Activated CD8-positive, alpha-beta T cell treated with anti-CD3 and anti-CD28 coated beads for 36 hours (primary cell): ENCODE results near the gene RGS19. TPM values are rescaled to one million over a fixed set of nuclear protein-coding genes. Genes with fewer than 3 reads are reported as not detected.
"Not testable (repeated sequence)": the region's sequence is repeated elsewhere in the genome, so short reads cannot be mapped to it uniquely, and the experiment has no call there.

ENCODE experiments used
- ATAC-seq: fragments of 200-7000 bp; cut with Tn5 transposase; one replicate; pipeline ENCODE4 v1.10.0; 2021; ENCODE audit warnings: mild to moderate bottlenecking, moderate library complexity
- CTCF ChIA-PET: fragments of 350-600 bp; sonication (Branson Sonifier 250); formaldehyde crosslinking; loops from one replicate; lab custom pipeline; 2021; ENCODE audit warnings: antibody characterized with exemption; lab: Charles Lee
- POLR2A ChIA-PET: fragments of 350-600 bp; sonication (Branson Sonifier 250); formaldehyde crosslinking; loops from one replicate; lab custom pipeline; 2021; ENCODE audit warnings: antibody characterized with exemption; lab: Charles Lee
- DNase-seq: peaks from one replicate; pipeline ENCODE4 v3.0.0-alpha.2; 2020
- H3K27ac Mint-ChIP-seq: one replicate; pipeline ENCODE4 v1.8.0; 2021; ENCODE audit warnings: mild to moderate bottlenecking, mixed read lengths
- H3K27me3 Mint-ChIP-seq: one replicate; pipeline ENCODE4 v1.8.0; 2021; ENCODE audit warnings: mixed read lengths
- H3K36me3 Mint-ChIP-seq: one replicate; pipeline ENCODE4 v1.8.0; 2021; ENCODE audit warnings: low read depth, mixed read lengths
- H3K4me1 Mint-ChIP-seq: one replicate; pipeline ENCODE4 v1.8.0; 2021; ENCODE audit warnings: low read depth, mixed read lengths
- H3K4me3 Mint-ChIP-seq: one replicate; pipeline ENCODE4 v1.8.0; 2021; ENCODE audit warnings: mild to moderate bottlenecking, moderate library complexity, mixed read lengths
- H3K9me3 Mint-ChIP-seq: one replicate; pipeline ENCODE4 v1.8.0; 2021; ENCODE audit warnings: mixed read lengths
- intact Hi-C: fragments of 100-400 bp; cut with micrococcal nuclease; formaldehyde crosslinking; loops from one replicate; pipeline ENCODE4 v1.10.0; 2022
- total RNA-seq, 2 experiments: library from RNA; stranded (reverse); gene quantifications; one replicate each; pipeline ENCODE4 v1.2.3, GENCODE V29; 2021
- TF ChIP-seq, protein P1 (sequence below): fragments of 200-600 bp; IDR thresholded peaks from one replicate; pipeline ENCODE4 v1.8.0; 2022; ENCODE audit warnings: antibody characterized with exemption, mild to moderate bottlenecking

RGS19 gene
- total RNA-seq, 2 experiments from 2014 or later, result 42.5 to 44.1 TPM

DNA sequence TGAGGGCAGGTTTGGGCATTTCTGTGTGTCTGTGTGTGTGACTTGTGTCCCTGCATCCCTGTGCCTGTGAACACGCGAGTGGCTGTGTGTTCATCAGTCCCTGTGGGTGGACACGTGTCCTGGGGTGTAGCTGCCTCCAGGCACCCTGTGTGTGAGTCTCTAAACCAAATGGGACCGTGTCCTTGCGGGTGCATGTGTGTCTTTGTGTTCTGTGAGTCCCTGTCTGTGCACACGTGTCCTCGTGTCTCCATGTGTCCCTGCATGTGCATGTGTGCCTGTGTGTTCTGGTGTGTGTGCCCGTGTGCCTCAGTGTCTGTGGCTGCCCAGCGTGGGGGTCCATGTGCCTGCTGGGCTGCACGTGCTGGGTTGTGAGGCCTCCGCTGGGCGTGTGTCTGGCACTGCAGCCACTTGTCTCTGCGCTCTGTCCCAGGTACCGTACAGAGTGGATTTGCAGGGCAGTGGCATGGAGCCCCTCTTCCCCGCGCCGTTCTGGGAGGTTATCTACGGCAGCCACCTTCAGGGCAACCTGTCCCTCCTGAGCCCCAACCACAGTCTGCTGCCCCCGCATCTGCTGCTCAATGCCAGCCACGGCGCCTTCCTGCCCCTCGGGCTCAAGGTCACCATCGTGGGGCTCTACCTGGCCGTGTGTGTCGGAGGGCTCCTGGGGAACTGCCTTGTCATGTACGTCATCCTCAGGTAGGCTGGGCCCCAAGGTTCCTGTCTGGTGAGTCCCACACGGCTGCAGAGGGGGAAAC lies 13.1 kb upstream of the RGS19 start:
- POLR2A ChIA-PET, result no interaction called here
- ATAC-seq (no peak), DNase-seq (no peak)
- H3K36me3 Mint-ChIP-seq, result peaks cover 2% of the 10 kb centered on the region
- H3K4me3 Mint-ChIP-seq, result no peak overlapping the region
- H3K4me1 Mint-ChIP-seq, result no peaks in the 10 kb centered on the region
- peaks cover 2% of the 10 kb centered on the region for H3K9me3 Mint-ChIP-seq
- no peaks in the 10 kb centered on the region for H3K27me3 Mint-ChIP-seq
- intact Hi-C loops, result no loop called here
- TF ChIP-seq, protein P1, sequence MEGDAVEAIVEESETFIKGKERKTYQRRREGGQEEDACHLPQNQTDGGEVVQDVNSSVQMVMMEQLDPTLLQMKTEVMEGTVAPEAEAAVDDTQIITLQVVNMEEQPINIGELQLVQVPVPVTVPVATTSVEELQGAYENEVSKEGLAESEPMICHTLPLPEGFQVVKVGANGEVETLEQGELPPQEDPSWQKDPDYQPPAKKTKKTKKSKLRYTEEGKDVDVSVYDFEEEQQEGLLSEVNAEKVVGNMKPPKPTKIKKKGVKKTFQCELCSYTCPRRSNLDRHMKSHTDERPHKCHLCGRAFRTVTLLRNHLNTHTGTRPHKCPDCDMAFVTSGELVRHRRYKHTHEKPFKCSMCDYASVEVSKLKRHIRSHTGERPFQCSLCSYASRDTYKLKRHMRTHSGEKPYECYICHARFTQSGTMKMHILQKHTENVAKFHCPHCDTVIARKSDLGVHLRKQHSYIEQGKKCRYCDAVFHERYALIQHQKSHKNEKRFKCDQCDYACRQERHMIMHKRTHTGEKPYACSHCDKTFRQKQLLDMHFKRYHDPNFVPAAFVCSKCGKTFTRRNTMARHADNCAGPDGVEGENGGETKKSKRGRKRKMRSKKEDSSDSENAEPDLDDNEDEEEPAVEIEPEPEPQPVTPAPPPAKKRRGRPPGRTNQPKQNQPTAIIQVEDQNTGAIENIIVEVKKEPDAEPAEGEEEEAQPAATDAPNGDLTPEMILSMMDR, result no peak
- H3K27ac Mint-ChIP-seq, result no peak overlapping the region
- CTCF ChIA-PET, result interaction anchor here (1.1 kb wide), 1 partner anchor 9 kb away, joined by 3 read pairs; no protein-coding TSS in a partner anchor

DNA sequence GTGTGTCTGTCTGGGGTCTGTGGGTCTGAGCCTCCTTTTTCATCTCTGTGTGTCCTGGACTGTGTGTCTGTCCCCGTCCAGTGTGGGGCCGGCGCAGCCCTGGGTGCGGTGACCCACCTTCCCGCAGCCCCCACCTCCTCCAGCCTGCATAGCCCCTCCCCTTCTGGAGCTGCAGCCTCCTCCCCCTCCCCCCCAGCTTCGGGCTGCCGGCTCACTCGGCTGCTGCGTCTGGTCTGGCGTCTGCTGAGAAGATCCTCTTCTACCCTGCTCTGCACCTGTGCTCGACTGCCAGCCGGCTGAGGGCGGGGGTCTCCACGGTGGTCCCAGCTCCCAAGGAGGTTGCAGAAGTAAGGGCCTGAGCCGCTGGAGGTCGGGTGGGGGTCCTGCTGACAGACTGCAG lies 12.5 kb upstream of the RGS19 start:
- ChIA-PET POLR2A (no interaction called here), CTCF (interaction anchor here (1.2 kb wide), 1 partner anchor 10 kb away, joined by 3 read pairs; no protein-coding TSS in a partner anchor)
- H3K36me3 Mint-ChIP-seq, result peaks cover under 1% of the 10 kb centered on the region
- TF ChIP-seq, protein P1, result no peak
- no peaks in the 10 kb centered on the region for H3K4me1 Mint-ChIP-seq
- no peak for DNase-seq
- intact Hi-C loops, result no loop called here
- no peak overlapping the region for H3K27ac Mint-ChIP-seq
- peaks cover under 1% of the 10 kb centered on the region for H3K9me3 Mint-ChIP-seq
- no peak overlapping the region for H3K4me3 Mint-ChIP-seq
- no peaks in the 10 kb centered on the region for H3K27me3 Mint-ChIP-seq
- ATAC-seq, result no peak

DNA sequence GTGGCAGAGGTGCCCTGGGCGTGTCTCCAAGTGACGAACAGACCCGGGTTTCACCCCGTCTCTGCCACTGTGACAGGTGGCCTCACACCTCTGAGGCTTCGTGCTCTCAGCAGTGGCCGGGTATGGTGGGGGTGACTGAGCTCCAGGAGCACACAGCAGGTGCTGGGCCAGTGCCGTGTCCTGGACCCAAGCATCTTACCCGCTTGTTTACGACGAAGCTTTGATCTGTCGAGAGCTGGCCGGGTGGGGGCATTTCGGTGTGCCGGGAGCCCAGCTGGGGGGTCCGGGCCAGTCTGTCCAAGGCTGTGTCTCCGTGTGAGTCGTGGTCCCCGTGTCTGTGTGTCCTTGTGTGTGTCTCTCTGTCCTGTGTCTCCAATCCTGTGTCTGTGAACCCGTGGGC lies 12.0 kb upstream of the RGS19 start:
- Mint-ChIP-seq H3K36me3 (no peaks in the 10 kb centered on the region), H3K4me1 (no peaks in the 10 kb centered on the region), H3K27me3 (no peaks in the 10 kb centered on the region), H3K9me3 (no peaks in the 10 kb centered on the region), H3K4me3 (no peak overlapping the region), H3K27ac (no peak overlapping the region)
- ChIA-PET CTCF (interaction anchor here (1.2 kb wide), 1 partner anchor 10 kb away, joined by 3 read pairs; no protein-coding TSS in a partner anchor), POLR2A (no interaction called here)
- ATAC-seq, result no peak
- TF ChIP-seq, protein P1, result no peak
- intact Hi-C loops, result no loop called here
- no peak for DNase-seq

DNA sequence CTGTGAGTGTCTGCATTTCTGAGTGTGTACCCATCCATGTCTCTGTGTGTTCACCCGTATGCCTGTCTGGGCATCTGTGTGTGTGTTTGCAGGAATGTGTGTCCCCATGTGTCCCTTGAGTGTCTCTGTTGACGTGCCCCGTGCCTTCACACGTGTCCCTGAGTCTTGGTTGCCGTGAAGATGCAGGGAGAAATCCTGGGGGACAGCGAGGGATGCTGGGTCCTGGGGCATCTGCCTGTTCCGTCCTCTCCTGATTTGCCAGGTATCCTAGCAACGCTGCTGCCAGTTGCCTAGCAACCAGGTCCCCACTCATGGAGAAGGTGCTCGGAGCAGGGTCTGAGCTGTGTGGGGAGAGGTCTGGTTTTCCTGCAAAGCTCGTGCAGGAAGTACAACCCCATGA lies 10.8 kb upstream of the RGS19 start:
- no peaks in the 10 kb centered on the region for H3K36me3 Mint-ChIP-seq

DNA sequence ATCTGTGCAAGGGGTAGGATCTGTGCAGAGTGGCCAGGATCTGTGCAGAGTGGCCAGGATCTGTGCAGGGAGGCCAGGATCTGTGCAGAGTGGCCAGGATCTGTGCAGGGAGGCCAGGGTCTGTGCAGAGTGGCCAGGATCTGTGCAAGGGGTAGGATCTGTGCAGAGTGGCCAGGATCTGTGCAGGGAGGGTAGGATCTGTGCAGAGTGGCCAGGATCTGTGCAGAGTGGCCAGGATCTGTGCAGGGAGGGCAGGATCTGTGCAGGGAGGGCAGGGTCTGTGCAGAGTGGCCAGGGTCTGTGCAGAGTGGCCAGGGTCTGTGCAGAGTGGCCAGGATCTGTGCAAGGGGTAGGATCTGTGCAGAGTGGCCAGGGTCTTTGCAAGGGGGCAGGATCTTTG lies 9.3 kb upstream of the RGS19 start:
- H3K4me1 Mint-ChIP-seq, ATAC-seq, H3K27ac Mint-ChIP-seq, H3K9me3 Mint-ChIP-seq, H3K36me3 Mint-ChIP-seq, intact Hi-C loops, H3K27me3 Mint-ChIP-seq, CTCF ChIA-PET, DNase-seq, POLR2A ChIA-PET, H3K4me3 Mint-ChIP-seq: not testable (repeated sequence)

More for the DNA sequence above, 10.8 kb upstream of the RGS19 start:
- POLR2A ChIA-PET, result interaction anchor here (1.4 kb wide), 1 partner anchor 9 kb away, joined by 5 read pairs; no protein-coding TSS in a partner anchor
- CTCF ChIA-PET, result no interaction called here
- TF ChIP-seq, protein P1, result no peak
- H3K27me3 Mint-ChIP-seq, result no peaks in the 10 kb centered on the region
- intact Hi-C loops, result no loop called here
- H3K4me3 Mint-ChIP-seq, result no peak overlapping the region
- no peaks in the 10 kb centered on the region for H3K4me1 Mint-ChIP-seq
- ATAC-seq (no peak), DNase-seq (no peak)
- no peak overlapping the region for H3K27ac Mint-ChIP-seq
- no peaks in the 10 kb centered on the region for H3K9me3 Mint-ChIP-seq

DNA sequence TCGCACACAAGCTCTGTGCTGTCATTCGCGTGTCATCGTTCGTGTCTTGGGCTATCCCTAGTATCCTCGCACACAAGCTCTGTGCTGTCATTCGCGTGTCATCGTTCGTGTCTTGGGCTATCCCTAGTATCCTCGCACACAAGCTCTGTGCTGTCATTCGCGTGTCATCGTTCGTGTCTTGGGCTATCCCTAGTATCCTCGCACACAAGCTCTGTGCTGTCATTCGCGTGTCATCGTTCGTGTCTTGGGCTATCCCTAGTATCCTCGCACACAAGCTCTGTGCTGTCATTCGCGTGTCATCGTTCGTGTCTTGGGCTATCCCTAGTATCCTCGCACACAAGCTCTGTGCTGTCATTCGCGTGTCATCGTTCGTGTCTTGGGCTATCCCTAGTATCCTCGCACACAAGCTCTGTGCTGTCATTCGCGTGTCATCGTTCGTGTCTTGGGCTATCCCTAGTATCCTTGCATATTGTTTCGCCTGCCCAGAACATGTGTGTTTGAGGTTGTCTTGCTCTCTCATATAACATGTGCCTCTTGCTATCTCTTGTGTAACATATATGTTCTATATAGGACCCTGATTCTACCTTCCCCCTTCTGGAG lies 8.0 kb upstream of the RGS19 start:
- H3K4me3 Mint-ChIP-seq, CTCF ChIA-PET, H3K27ac Mint-ChIP-seq, H3K9me3 Mint-ChIP-seq, DNase-seq, H3K36me3 Mint-ChIP-seq, H3K27me3 Mint-ChIP-seq, intact Hi-C loops, ATAC-seq: not testable (repeated sequence)
- POLR2A ChIA-PET, result interaction anchor here (1.2 kb wide), 1 partner anchor 12 kb away, joined by 4 read pairs; no protein-coding TSS in a partner anchor
- peaks cover 13% of the 10 kb centered on the region for H3K4me1 Mint-ChIP-seq
